Pons (tissue), 1 donor: ENCODE results near the gene EEPD1.
A peak's percentile ranks its signal among the peaks of the same experiment; 100 is the strongest.
"Not testable (repeated sequence)": the region's sequence is repeated elsewhere in the genome, so short reads cannot be mapped to it uniquely, and the experiment has no call there.

Experiments
- DNase-seq: peaks from one replicate; pipeline ENCODE4 v3.0.0-alpha.2; 2016; ENCODE audit warnings: low spot score

EEPD1 gene

DNA sequence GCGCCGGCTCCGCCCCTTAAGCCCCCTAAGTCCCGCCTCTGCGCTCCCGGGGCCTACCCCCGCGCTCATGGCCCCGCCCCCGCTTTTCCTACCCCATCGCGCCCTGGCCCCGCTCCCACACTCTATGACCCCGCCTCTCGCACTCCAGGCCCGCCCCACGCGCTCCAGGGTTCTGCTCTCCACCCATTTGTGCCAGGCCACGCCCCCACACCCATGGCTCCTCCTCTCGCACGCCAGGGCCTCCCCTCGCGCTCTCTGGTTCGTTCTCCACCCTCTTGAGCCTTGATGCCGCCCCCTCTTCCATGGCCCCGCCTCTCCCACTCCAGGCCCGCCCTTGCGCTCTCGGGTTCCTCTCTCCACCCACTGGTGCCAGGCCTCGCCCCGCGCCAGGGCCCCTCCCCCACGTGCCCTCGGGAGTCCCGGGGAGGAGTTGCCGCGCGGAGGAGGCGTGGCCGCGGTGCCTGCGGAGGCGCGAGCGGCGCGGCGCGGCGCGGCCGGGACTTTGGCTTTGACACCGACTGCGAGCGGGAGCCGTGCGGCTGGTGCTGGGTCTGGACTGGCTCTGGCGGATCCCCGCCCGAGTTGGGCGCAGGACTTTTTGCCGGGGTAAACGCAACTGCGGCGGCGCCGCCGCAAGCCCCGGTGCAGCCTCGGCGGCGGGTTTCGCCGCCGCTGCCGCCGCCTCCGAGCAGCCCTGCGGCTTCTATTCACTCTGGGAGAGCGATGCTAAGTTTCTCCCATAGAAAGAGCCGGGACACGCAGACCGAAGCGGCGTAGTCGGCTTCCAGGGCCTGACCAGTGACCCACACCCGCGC lies at the start of gene EEPD1:
TSS of gene EEPD1 (plus strand) at position 499 of the 815 bp plus-strand sequence. CDS start 1,071 bp downstream, outside the sequence.
- peak; percentile 100 for DNase-seq

DNA sequence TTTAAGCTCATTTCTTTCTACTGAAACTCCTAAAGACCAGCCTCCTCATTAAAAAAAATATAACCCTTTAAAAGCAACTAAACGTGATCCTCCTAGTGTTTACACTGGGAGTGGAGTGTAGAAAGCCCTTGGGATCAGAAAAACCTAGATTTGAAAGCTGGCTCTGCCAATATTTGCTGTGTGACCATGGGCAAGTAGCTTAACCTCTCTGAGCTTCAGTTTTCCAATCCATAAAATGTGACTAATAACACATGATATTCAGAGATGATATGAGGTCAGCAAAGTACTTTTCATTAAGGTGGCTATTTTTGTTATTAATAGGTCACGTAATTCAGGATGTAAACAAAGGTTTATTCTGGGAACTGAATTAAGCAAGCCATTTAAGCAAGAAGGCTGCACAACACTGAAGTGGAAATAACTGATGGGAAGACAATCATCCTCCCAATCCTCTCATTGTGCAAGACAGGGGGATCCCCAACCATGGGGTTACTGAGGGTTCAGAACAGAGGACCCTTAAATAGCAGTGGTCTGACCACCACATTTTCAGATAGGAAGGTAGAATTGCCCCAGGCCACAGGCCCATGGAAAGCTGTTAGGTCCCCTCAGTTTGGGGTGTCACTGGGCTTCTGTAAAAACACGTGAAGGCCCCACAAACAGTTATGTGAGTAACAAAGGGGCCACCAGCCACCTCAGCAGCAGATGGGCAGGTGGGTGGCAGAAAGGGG lies 49.1 kb upstream of the EEPD1 start:
- DNase-seq, result no peak

DNA sequence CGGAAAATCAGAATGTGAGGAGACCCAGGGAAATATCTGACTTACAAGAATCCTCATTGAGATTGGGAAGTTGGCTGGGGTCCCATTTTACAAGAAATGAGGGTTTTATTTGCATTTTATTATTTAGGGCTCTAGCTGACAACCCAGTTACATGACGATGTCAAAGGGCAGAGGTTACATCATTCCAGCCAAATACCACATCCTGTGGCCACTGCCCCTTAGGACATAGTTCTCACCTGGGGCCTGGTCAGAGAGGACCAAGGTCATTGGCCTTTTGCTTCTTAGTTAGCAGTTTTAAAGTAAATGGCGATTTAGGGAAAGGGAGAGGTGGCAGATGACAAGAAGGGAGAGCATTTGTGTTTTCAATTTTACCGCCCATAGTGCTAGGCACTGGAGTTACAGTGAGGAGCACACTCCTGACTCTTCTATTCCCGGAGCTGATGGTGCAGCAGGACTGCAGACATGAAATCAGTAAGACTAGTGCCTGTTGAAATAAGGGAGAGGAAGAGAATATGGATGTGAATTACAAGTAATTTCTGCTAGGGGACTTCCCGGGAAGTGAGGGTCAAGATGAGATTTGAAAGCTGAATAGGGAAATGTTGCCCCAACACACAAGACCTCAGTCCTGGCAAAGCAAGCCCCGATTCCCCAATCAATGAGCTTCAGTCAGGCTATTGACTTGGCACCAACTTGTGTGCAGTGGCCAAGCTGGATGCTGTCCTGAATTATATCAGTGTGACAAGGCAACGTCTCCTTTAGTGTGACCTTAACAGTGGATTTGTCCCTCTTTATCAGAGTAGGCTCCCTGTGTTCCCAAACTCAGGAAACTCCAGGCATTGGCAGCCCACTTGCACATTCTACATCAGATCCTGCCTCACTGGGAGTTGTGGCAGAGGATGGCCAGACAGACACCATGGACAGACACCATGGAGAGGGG lies 45.8 kb upstream of the EEPD1 start:
- not testable (repeated sequence) for DNase-seq

DNA sequence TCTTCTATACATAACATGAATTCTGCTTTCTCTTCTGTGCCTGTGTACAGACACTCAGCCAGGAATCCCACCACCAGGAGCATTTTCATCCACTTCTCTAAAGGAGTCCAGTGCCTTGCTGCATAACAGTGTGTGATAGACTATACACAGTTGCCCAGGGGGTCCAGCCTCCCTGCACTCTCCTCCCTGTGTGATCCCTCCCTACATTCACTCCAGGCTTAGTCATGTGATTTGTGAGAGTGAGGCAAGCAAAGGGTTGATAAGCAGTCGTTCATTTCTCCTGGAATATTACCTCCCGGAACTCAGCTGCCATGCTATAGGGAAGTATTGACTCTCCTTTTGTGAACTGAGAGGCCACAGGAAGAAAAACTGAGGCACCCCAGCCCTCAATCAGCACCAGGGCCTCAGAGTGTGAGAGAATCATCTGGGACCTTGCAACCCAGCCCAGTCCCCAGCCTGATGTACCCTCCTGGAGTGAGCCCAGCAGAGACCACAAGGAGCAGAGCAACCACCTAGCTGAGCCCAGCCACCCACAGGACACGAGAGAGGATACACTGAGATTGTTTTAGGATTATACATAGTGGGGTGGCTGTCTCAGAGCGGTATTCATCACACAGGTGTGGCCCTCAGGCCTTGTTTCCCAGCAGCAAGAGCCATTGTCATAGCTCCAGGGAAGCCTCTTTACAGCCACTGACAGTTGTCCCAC lies 45.0 kb upstream of the EEPD1 start:
- no peak for DNase-seq

DNA sequence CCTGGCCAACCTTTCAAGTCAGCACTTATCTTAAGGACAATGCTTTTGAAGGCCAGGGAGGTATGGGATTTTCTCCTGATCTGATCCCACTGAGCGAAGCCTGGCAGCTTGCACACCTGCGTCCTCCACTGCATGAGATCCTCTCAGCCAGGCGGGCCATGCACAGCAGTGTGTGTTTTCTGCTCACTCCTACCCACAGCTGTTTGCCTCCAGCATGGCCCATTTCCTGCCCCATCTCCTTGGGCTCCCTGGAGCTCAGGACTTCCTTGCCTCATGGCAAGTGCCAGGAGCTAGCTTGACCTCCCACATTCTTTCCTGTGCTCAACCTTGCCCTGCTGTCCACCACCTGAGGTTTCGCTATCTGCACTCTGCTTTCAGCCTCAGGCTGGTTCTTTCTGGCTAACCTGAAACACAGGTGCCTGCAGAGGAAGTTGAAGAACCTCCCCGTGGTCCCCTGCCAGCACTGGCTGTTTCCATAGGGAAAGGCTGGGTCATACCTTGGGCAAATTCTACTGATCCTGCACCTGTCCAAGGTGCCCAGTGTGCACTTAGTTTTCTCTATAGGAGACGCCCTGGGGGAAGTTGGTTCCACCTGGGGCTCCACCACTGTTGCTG lies 43.9 kb upstream of the EEPD1 start:
- DNase-seq, result no peak

DNA sequence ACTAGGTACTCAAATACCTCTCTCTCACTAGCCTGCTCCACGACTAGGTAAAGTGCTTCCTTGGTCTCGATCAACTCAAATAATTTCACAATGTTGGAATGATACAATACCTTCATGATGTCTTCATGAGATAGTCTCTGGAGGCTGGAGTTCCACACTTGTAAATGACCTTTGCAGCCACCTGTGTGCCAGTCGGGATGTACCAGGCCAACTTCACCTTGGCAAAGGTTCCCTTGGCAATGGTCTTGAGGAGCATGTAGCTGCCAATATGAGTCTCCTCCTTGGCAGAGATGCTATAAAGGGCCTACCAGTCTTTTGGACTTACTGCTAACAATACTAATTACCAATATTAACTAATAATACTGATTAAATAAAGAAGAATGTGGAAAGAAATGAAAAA lies 42.5 kb upstream of the EEPD1 start:
- DNase-seq, result no peak

DNA sequence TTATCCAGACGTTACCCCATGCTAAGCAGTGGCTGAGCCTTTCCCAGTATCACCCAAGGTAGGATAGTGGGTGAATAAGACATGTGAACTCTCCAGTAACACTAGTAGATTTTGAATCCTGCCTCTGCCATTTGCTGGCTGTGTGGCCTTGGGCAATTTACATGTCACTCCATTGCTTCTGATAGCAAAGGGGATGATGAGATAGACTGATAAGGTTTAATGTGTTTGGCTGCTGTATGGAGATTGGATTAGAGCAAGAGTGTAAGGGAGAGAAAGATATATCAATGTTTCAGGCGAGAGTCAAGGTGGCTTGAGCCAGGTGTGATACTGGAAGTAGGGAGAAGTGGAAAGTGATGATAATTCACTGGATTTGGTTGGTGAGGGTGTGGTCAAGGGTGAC lies 40.1 kb upstream of the EEPD1 start:
- no peak for DNase-seq

DNA sequence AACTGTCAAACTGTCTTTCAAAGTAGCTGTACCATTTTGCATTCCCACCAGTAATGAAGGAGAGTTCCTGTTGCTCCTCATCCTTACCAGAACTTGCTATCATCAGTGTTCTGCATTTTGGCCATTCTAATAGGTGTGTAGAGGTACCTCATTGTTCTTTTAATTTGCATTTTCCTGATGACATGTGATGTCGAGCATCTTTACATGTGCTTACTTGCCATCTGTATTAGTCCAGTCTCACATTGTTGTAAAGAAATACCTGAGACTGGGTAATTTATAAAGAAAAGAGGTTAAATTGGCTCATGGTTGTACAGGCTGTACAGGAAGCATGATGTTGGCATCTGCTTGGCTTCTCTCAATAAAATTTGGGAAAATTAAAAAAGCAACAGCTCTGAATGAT lies 38.7 kb upstream of the EEPD1 start:
- no peak for DNase-seq

DNA sequence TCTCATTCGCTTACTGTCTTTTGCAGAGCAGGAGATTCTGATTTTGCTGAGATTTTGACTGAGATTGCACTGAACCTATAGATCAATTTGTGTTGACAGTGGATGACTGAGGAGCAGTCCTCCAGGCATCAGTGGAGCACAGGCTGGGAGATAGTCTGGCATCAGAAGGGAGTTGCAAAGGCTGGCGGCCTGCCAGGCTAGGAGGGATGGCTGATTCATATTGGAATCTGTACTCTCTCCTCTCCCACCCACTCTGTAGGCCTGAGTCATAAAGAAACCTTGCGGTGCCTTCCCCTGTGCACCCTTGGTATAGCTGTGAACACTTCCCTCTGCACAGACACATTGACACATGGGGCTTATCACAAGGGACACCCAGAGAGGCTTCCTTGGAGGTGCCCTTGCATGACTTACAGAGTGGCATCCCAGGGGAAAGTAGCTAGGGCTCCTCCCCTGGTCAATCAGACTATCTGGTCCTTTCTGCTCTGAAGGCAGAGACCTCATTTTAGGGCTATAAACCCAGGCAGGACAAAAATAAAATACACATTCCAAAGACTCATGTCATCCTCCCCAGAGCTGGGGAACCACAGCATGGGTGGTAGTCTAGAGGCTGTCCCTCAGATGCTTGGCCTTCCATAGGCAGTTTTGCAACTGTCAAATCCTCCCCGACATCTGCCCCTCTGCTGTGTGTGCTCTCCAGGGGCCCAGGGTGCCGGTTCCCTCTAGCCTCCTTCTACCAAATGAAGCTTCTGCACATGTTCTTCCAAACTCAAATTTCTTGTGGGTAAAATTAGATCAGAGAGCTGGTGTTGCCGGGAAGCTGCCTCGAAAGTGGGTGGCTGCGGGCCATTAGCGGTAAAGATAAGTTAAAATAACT lies 37.4 kb upstream of the EEPD1 start:
- DNase-seq, result peak; percentile 17

DNA sequence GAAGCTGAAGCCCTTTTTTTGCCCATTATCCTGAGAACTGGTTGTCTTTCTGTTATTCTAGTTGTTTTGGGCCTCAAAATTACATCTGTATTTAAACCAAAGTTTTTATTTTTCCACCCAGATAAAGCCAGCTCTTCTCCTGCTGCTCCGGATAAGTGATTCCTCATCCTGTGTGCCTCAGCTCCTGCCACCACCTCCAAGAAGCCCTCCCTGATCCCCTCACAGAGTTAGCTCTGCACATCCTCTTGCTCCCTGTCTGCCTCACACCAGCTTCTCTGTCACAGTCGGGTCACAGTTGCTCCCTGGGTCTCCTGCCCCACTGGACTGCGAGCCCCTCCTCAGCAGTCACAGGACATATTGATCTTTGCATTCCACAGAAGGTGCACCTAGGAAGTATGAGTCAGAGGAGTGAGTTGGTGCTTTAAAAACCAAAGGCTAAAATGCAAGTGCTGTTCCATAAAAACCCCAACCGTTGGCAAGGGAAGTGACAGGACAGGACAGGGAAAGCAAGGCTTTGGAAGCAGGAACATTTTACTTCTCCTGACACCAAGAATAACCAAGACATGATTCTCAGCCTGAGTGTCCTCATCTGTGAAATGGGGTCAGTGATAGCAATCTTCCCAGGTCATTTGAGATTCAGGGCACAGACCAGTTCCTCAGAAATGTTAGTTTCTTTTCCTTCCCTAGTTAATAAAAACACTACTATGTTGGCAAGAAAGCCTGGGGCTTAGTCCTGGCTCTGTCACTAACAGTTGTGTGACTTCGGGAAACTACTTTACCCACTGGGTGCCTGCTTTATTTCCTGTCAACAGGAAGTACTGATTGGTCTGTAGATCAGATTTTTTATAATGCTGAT lies 36.5 kb upstream of the EEPD1 start:
- DNase-seq, result no peak

DNA sequence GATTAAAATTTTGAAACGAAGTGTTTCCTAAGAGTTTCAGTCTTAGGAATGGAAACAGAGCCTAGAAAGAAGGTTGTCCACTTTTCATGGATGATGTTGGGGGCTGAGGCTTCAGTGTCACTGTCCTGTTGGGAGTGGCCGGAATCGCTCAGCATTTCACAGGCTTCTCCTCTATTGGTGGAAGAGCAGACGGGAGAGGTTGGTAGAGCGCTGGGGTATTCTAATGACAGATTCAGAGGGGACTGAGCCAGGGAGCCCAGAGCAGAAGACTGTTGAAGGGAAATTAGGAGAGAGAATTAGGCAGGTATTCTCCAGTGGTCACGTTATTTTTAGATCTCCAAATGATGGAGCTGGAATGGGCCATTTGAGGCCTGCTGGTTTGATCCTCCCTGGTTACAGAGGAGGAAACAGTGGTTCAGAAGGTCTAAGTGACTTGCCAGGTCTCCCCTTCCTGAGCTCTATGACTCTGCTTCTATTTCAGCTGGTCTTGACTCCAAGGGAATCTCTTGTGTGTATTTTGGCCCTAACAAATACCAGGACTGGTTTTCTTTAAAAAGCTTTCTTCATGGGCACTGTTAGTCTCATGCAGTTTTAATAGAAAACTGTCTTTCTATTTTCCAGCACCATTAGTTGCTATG lies 35.7 kb upstream of the EEPD1 start:
- DNase-seq, result no peak

DNA sequence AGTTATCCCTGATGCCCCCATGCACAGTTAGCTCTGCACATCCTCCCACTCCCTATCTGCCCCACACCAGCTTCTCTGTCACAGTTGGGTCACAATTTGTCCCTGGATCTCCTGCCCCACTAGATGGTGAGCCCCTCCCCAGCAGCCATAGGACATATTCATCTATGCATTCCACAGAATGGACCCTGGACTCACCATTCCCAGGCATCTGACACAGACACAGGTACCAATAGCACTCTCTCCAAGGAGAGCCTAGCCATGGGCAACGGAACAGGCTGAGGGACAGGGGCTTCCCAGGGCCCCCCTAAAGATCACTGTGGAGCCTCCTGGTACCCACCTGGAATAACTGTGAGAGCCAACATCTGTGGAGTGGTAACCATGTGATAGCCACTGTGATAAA lies 34.7 kb upstream of the EEPD1 start:
- no peak for DNase-seq

DNA sequence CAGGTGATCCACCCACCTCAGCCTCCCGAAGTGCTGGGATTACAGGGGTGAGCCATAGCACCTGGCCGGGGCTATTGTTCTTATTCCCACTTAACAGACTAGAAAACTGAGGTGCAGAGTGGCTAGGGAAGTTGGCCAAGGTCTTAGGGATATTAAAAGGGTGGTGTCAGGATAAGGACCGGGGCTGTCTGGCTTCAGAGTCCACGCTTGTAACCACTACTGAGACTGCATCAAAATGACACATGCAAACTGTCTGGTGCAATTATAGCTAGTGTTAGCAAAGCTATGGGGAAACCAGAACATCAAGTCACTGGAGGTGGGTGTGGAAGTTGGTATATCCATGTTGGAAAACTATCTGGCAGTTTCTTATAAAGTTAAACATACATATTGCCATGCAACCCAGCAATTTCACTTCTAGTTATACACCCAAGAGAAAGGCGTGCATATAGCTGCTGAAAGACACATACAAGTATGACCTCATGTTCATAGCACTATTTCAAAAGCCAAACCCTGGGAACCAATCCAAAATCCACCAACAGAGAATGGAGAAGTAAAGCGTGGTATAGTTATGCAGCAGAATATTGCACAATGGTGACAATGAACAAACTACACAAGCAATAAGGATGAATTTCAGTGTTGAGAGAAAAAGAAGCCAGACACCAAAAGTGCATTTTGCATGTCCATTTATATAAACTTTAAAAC lies 33.9 kb upstream of the EEPD1 start:
- peak; percentile 54 for DNase-seq

DNA sequence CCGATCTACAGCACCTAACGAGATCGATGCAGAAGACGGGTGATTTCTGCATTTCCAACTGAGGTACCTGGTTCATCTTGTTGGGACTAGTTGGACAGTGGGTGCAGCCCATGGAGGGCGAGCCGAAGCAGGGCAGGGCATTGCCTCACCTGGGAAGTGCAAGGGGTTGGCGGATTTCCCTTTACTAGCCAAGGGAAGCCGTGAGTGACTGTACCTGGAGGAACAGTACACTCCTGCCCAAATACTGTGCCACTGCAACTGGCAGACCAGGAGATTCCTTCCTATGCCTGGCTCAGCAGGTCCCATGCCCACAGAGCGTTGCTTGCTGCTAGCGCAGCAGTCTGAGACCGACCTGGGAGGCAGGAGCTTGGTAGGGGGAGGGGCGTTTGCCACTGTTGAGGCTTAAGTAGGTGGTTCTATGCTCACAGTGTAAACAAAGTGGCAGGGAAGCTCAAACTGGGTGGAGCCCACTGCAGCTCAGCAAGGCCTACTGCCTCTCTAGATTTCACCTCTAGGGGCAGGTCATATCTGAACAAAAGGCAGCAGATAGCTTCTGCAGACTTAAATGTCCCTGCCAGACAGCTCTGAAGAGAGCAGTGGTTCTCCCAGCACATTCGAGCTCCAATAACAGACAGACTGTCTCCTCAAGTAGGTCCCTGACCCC lies 32.9 kb upstream of the EEPD1 start:
- DNase-seq, result not testable (repeated sequence)

DNA sequence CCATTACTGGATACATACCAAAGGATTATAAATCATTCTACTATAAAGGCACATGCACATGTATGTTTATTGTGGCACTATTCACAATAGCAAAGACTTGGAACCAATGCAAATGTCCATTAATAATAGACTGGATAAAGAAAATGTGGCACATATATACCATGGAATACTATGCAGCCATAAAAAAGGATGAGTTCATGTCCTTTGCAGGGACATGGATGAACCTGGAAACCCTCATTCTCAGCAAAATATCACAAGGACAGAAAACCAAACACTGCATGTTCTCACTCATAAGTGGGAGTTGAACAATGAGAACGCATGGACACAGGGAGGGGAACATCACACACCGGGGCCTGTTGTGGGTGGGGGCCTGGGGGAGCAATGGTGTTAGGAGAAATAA lies 27.4 kb upstream of the EEPD1 start:
- not testable (repeated sequence) for DNase-seq

DNA sequence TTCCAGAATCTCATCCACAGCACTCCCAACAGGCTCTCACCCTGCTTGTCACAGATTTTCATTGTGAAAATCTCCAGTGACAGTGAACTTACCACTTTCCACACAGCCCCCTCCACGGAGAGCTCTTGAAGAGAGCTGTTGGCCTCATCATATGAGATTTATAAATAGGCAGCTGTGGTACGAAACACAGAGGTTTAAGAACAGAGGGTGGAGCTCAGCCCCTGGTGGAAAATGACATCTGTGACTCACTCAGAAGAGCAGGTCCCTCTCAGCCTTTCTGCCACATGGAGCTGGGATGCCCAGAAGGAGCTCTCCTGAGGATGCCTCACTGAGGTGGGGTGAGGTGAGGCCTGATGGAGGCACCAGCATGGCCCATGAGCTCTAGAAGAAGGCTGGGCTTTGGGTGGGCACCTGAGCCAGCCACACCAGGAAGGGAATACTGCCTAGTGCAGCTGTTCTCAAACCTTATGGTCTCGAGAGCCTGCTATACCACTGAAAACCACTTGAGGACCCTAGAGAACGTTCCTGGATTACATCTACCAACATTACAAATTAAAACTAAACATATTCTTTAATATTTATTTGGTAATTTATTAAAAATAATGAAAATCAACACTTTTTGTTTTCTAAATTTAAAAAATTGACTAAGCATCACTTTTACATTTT lies 25.8 kb upstream of the EEPD1 start:
- no peak for DNase-seq

DNA sequence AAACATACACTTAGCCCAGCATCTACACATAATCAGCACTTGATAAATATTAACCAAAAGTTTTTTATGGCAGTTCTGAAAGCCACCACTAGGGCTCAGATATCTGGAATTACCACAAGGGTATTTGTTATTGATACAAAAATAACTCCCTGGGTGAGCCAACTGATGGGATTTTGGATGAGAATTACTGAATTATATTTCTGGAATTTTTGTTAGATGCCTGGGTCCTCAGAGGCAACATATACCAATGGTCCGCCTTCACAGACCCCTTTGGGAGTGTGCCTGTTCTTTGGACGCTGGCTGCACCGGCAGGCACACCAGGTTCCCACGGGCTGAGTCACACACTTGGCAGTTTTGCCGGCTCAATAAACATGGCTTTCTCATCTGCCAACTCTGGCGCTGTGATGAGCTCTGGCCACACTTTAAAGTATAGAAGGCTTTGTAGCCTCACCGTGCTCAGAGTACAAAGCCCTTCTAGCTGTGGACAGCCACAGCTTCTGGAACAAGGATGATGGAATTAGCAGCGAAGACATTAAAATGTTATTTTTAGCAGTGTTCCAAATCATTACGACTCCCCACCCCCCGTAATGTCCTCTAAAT lies 24.5 kb upstream of the EEPD1 start:
- peak; percentile 66 for DNase-seq
